K562 (cell line): Measurements from ENCODE around the gene MEAK7. TPM values are rescaled to one million over a fixed set of nuclear protein-coding genes. Genes with fewer than 3 reads are reported as not detected.
A peak's percentile ranks its signal among the peaks of the same experiment; 100 is the strongest.

Source experiments
- CCNT2 ChIP-seq: IDR thresholded peaks from 2 replicates; pipeline ENCODE4 v1.6.1; 2011; ENCODE audit warnings: borderline replicate concordance, low read depth, mild to moderate bottlenecking, moderate library complexity, mixed read lengths, low read length; ENCODE audit not compliant: insufficient read length; ENCODE audit errors: extremely low read depth
- CHD4 ChIP-seq: fragments of 200-600 bp; sonication (generic); IDR thresholded peaks from 3 replicates; pipeline ENCODE4 v1.6.1; 2012; ENCODE audit warnings: low read depth, mild to moderate bottlenecking, mixed read lengths, low read length, inconsistent platforms; ENCODE audit not compliant: insufficient read depth, insufficient replicate concordance, poor library complexity, severe bottlenecking
- ELF4 ChIP-seq: fragments of 450-650 bp; formaldehyde crosslinking; IDR thresholded peaks from 2 replicates; pipeline ENCODE4 v1.4.0; 2022; ENCODE audit warnings: missing genetic modification characterization
- ETV1 ChIP-seq: fragments of 450-650 bp; conservative IDR thresholded peaks from 2 replicates; pipeline ENCODE4 v1.6.1; 2016; ENCODE audit warnings: missing genetic modification characterization, control low read depth, low read depth, missing compliant biosample characterization
- EWSR1 ChIP-seq: fragments of 450-650 bp; IDR thresholded peaks from 2 replicates; pipeline ENCODE4 v1.6.1; 2018; ENCODE audit warnings: borderline replicate concordance, mild to moderate bottlenecking, low read depth, moderate library complexity; ENCODE audit not compliant: partially characterized antibody
- GTF2A2 ChIP-seq: IDR thresholded peaks from 2 replicates; pipeline ENCODE4 v1.6.1; 2016; ENCODE audit warnings: mild to moderate bottlenecking, missing genetic modification characterization, missing compliant biosample characterization
- MBD2 ChIP-seq: sonication (generic); IDR thresholded peaks from 2 replicates; pipeline ENCODE4 v1.6.1; 2016; ENCODE audit warnings: low read depth, borderline replicate concordance
- MCM5 ChIP-seq: fragments of 450-650 bp; IDR thresholded peaks from 2 replicates; pipeline ENCODE4 v1.6.1; 2016; ENCODE audit warnings: low read depth
- MITF ChIP-seq: IDR thresholded peaks from 2 replicates; pipeline ENCODE4 v1.6.1; 2014; ENCODE audit warnings: antibody characterized with exemption
- MXI1 ChIP-seq: IDR thresholded peaks from 2 replicates; pipeline ENCODE4 v1.6.1; 2011; ENCODE audit warnings: low read depth, mild to moderate bottlenecking, improper control_type of control experiment, low read length
- NCOA2 ChIP-seq, 2 experiments: fragments of 450-650 bp; IDR thresholded peaks; 2 replicates each; pipeline ENCODE4 v1.6.1; 2018; ENCODE audit warnings: mild to moderate bottlenecking in 2 of 2, moderate library complexity in 1 of 2; ENCODE audit not compliant: partially characterized antibody in 2 of 2
- PHTF2 ChIP-seq: fragments of 250-450 bp; sonication (Bioruptor Pico); IDR thresholded peaks from 2 replicates; pipeline ENCODE4 v1.5.0; 2021; ENCODE audit warnings: mild to moderate bottlenecking
- SIN3A ChIP-seq, 2 experiments: fragments of 150-350 bp in 1 of 2; IDR thresholded peaks; 2 replicates each; pipeline ENCODE4 v1.6.1; 2011 to 2016; ENCODE audit warnings: borderline replicate concordance in 2 of 2, low read depth in 2 of 2, low read length in 2 of 2, mild to moderate bottlenecking in 2 of 2, moderate library complexity in 2 of 2; ENCODE audit not compliant: control insufficient read depth in 1 of 2
- SIX5 ChIP-seq, 2 experiments: IDR thresholded peaks; 2 replicates each; pipeline ENCODE4 v1.6.1; 2011; ENCODE audit warnings: low read length in 2 of 2, borderline replicate concordance in 1 of 2, low read depth in 1 of 2, mild to moderate bottlenecking in 1 of 2, moderate library complexity in 1 of 2; ENCODE audit not compliant: insufficient read depth in 1 of 2
- SMAD3 ChIP-seq: fragments of 450-650 bp; formaldehyde crosslinking; conservative IDR thresholded peaks from 2 replicates; pipeline ENCODE4 v1.4.0; 2020; ENCODE audit warnings: mild to moderate bottlenecking
- ZBTB12 ChIP-seq: fragments of 250-450 bp; sonication (Bioruptor Pico); IDR thresholded peaks from 2 replicates; pipeline ENCODE4 v1.4.0; 2020
- ZNF134 ChIP-seq: fragments of 250-450 bp; sonication (Bioruptor Pico); conservative IDR thresholded peaks from 2 replicates; pipeline ENCODE4 v1.4.0; 2020
- ZNF398 ChIP-seq: fragments of 250-450 bp; sonication (Bioruptor Pico); IDR thresholded peaks from 2 replicates; pipeline ENCODE4 v1.8.0; 2021; ENCODE audit warnings: moderate library complexity, mild to moderate bottlenecking, inconsistent platforms
- ZNF586 ChIP-seq: fragments of 450-650 bp; formaldehyde crosslinking; conservative IDR thresholded peaks from 2 replicates; pipeline ENCODE4 v1.4.0; 2020; ENCODE audit warnings: mild to moderate bottlenecking, moderate library complexity
- ZNF717 ChIP-seq: fragments of 250-450 bp; sonication (Bioruptor Pico); IDR thresholded peaks from 2 replicates; pipeline ENCODE4 v1.5.0; 2021
- polyA plus RNA-seq, 8 experiments: library from polyadenylated mRNA; depleted of rRNA in 4 of 8; stranded (reverse) in 5 of 8; unstranded in 3 of 8; fragments of >200 nt; fragmentation: Nextera tagmentation in 2 of 8; fragmentation: Illumina TruSeq in 1 of 8; extraction: Ambion mirVana in 2 of 8; extraction: Trizol in 1 of 8; gene quantifications; 2 replicates each; pipeline versions ENCODE4 v1.2.1 to v1.2.3, GENCODE V29; 2011 to 2014; ENCODE audit warnings: inconsistent platforms in 1 of 8, missing spikeins in 1 of 8
- total RNA-seq, 7 experiments: library from RNA; depleted of rRNA in 6 of 7; stranded (reverse); fragments of >200 nt in 6 of 7; fragmentation: Illumina TruSeq in 2 of 7; extraction: Trizol in 2 of 7; gene quantifications; 2 replicates each; pipeline versions ENCODE4 v1.2.1 to v1.2.3, GENCODE V29; 2011 to 2021; ENCODE audit warnings: low replicate concordance in 1 of 7
- TF ChIP-seq, protein P1 (sequence below), 2 experiments: IDR thresholded peaks; 2 replicates each; pipeline ENCODE4 v1.6.1; 2012; ENCODE audit warnings: improper control_type of control experiment in 2 of 2, low read depth in 2 of 2, low read length in 2 of 2, borderline replicate concordance in 1 of 2

Gene MEAK7
- total and polyA plus RNA-seq, 9 of the 15 experiments (the other 6 are each of a cell fraction or from before 2014, with no cell fraction given) = 1.4 to 14.5 (median 6.3) TPM

DNA sequence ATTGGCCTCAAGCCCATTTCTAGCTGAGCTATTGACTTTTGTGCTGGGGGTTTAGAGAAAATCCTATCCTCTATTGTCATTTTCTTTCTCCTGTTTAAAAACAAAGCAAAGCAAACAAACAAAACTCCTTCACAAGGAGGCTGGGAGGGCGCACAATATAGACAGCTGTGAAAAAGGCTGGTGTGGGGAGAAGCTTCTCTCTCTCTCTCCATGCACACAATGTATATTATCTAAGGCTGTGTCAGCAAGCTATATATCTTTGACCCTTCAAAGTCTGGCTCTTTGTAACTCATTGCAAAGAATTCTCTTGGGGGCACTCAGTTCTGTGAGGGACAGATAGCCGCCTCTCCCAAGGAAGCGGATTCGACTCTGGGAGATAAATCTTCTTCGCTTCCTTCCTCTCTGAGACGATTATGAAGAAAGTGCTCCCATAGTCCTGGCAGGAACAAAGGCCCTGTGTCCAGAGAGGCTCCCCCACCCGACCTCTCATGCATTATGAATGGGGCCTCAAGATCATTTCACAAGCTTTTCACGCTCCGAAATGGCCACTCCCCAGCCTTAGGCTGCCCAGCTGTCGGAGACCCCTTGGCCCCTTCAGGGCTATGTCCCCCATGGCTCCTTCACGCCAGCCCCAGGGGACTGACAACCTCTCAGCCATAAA, 33.2 kb upstream of the MEAK7 start (continued):
- TF ChIP-seq CCNT2 (peak; percentile 62), EWSR1 (no peak), GTF2A2 (tag) (no peak), MITF (no peak), ZBTB12 (CRISPR knock-in tag) (no peak), SIN3A (IDR thresholded peaks at IDR 0.05; ENCODE audit: borderline replicate concordance in 2 of 2, control insufficient read depth in 1 of 2, low read depth in 2 of 2, low read length in 2 of 2) (no peak), ZNF586 (CRISPR knock-in tag) (no peak), ELF4 (CRISPR knock-in tag) (no peak), ZNF398 (CRISPR knock-in tag) (no peak), SIX5 (IDR thresholded peaks at IDR 0.05; ENCODE audit: borderline replicate concordance in 1 of 2, insufficient read depth in 1 of 2, low read depth in 1 of 2, low read length in 2 of 2) (no peak), MCM5 (no peak), NCOA2 (IDR thresholded peaks at IDR 0.05; ENCODE audit: partially characterized antibody in 2 of 2) (peak in 1 of 2 experiments; percentile 32), SMAD3 (CRISPR knock-in tag) (no peak), ETV1 (tag) (peak; percentile 95), MBD2 (0 out of 2 replicates have a peak, but pooled peaks have one; percentile 31), MXI1 (no peak), ZNF134 (CRISPR knock-in tag) (no peak), ZNF717 (CRISPR knock-in tag) (no peak), PHTF2 (CRISPR knock-in tag) (no peak), CHD4 (peak; percentile 84)
- TF ChIP-seq, protein P1, sequence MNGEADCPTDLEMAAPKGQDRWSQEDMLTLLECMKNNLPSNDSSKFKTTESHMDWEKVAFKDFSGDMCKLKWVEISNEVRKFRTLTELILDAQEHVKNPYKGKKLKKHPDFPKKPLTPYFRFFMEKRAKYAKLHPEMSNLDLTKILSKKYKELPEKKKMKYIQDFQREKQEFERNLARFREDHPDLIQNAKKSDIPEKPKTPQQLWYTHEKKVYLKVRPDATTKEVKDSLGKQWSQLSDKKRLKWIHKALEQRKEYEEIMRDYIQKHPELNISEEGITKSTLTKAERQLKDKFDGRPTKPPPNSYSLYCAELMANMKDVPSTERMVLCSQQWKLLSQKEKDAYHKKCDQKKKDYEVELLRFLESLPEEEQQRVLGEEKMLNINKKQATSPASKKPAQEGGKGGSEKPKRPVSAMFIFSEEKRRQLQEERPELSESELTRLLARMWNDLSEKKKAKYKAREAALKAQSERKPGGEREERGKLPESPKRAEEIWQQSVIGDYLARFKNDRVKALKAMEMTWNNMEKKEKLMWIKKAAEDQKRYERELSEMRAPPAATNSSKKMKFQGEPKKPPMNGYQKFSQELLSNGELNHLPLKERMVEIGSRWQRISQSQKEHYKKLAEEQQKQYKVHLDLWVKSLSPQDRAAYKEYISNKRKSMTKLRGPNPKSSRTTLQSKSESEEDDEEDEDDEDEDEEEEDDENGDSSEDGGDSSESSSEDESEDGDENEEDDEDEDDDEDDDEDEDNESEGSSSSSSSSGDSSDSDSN (IDR thresholded peaks at IDR 0.05; ENCODE audit: borderline replicate concordance in 1 of 2, low read depth in 2 of 2, low read length in 2 of 2) = peak; percentile 31 to 55; a peak in 2 of 4 replicates
